ENCODE measurements around the gene PSMD9.
"Not testable (repeated sequence)": the region's sequence is repeated elsewhere in the genome, so short reads cannot be mapped to it uniquely, and the experiment has no call there.

The PSMD9 gene

GRCh38 chr12:121888478-121889273, at the start of gene PSMD9:
PSMD9 (plus strand) TSS chr12:121888790; CDS start chr12:121888857, 67 bp downstream.
- peak; percentile 98 for DNase-seq (ENCODE audit: low read depth in 1 of 2, low spot score in 1 of 2)

GRCh38 chr12:121839106-121839992, 49.2 kb upstream of the PSMD9 start:
- DNase-seq (ENCODE audit: low read depth in 1 of 2, low spot score in 1 of 2): peak; percentile 100

- no peak for DNase-seq (ENCODE audit: low read depth in 1 of 2, low spot score in 1 of 2)
These were observed 48.4 kb upstream of the PSMD9 start for GRCh38 chr12:121839993-121840761.

GRCh38 chr12:121843236-121843982, 45.2 kb upstream of the PSMD9 start:
- no peak for DNase-seq (ENCODE audit: low read depth in 1 of 2, low spot score in 1 of 2)

- no peak for DNase-seq (ENCODE audit: low read depth in 1 of 2, low spot score in 1 of 2)
These were observed 42.9 kb upstream of the PSMD9 start for GRCh38 chr12:121845701-121846100.

- DNase-seq (ENCODE audit: low read depth in 1 of 2, low spot score in 1 of 2): no peak
These were observed 39.4 kb upstream of the PSMD9 start for GRCh38 chr12:121849211-121849610.

GRCh38 chr12:121849665-121850064, 38.9 kb upstream of the PSMD9 start:
- DNase-seq (ENCODE audit: low read depth in 1 of 2, low spot score in 1 of 2): no peak

- not testable (repeated sequence) for DNase-seq (ENCODE audit: low read depth in 1 of 2, low spot score in 1 of 2)
These were observed 36.2 kb upstream of the PSMD9 start for GRCh38 chr12:121852392-121852791.

GRCh38 chr12:121857322-121858246, 31.0 kb upstream of the PSMD9 start:
- no peak for DNase-seq (ENCODE audit: low read depth in 1 of 2, low spot score in 1 of 2)

- no peak for DNase-seq (ENCODE audit: low read depth in 1 of 2, low spot score in 1 of 2)
These were observed 30.3 kb upstream of the PSMD9 start for GRCh38 chr12:121858318-121858661.

- no peak for DNase-seq (ENCODE audit: low read depth in 1 of 2, low spot score in 1 of 2)
These were observed 29.7 kb upstream of the PSMD9 start, which contains the start of gene HPD for GRCh38 chr12:121858662-121859572. HPD (minus strand) TSS chr12:121858859; CDS start chr12:121858823, 36 bp downstream.

GRCh38 chr12:121860257-121860656, 28.3 kb upstream of the PSMD9 start:
- DNase-seq (ENCODE audit: low read depth in 1 of 2, low spot score in 1 of 2): no peak

GRCh38 chr12:121860699-121861098, 27.9 kb upstream of the PSMD9 start:
- DNase-seq (ENCODE audit: low read depth in 1 of 2, low spot score in 1 of 2): not testable (repeated sequence)

GRCh38 chr12:121861636-121862254, 26.8 kb upstream of the PSMD9 start:
- no peak for DNase-seq (ENCODE audit: low read depth in 1 of 2, low spot score in 1 of 2)

GRCh38 chr12:121866331-121866730, 22.3 kb upstream of the PSMD9 start:
- no peak for DNase-seq (ENCODE audit: low read depth in 1 of 2, low spot score in 1 of 2)

GRCh38 chr12:121869229-121869628, 19.4 kb upstream of the PSMD9 start:
- DNase-seq (ENCODE audit: low read depth in 1 of 2, low spot score in 1 of 2): not testable (repeated sequence)

GRCh38 chr12:121871467-121871866, 17.1 kb upstream of the PSMD9 start:
- no peak for DNase-seq (ENCODE audit: low read depth in 1 of 2, low spot score in 1 of 2)

Measured in stimulated activated CD4-positive, alpha-beta T cell treated with anti-CD3 and anti-CD28 coated beads, Interleukin-15, amount 100 ng/mL, for 1 hour (primary cell).